ENCODE results near the gene FRMPD2.

FRMPD2 gene

GRCh38 chr10:48274636-48275035, at the start of gene FRMPD2:
Gene FRMPD2, minus strand, starts transcription at chr10:48274696. Its CDS starts 129 bp downstream, at chr10:48274567.
- DNase-seq: no peak

- DNase-seq: no peak
Measured at GRCh38 chr10:48322017-48322416, 47.5 kb upstream of the FRMPD2 start.

- DNase-seq: no peak
Measured at GRCh38 chr10:48317321-48317990, 43.0 kb upstream of the FRMPD2 start.

DNA sequence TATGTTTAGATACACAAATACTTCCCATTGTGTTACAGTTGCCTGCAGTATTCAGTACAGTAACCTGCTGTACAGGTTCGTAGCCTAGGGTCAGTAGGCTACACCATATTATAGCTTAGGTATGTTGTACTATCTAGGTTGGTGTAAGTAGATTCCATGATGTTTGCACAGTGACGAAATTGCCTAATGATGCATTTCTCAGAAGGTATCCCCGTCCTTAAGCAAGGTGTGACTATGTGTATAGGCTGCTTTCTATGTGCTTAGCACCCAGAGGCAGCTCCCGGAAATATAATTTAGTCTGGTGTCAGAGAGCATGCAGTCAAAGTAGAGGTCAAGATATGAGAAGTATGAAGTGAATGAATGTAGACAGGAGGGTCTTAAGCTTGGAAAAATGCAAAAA, 41.7 kb upstream of the FRMPD2 start:
- DNase-seq: no peak

DNA sequence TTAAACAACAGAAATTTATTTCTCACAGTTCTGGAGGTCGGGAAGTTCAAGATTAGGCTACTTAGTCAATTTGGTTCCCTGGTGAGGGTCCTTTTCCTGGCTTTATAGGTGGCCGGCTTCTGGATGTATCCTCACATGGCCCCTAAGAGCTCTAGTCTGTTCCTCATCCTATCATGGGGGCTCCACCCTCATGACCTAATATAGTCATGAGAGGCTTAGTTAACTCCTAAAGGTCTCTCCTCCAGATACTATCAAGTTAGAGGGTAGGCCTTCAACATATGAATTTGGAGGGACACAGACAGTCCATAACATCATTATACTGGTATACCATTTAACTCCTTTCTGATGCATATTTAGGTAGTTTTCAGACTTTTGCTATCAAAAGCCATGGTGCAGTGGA, 39.6 kb upstream of the FRMPD2 start:
- no peak for DNase-seq

- no peak for DNase-seq
Measured at GRCh38 chr10:48309711-48310226, 35.3 kb upstream of the FRMPD2 start.

GRCh38 chr10:48307711-48308018, 33.2 kb upstream of the FRMPD2 start:
- DNase-seq: no peak

GRCh38 chr10:48306870-48307710, 32.6 kb upstream of the FRMPD2 start:
- DNase-seq: peak; percentile 35 to 39

GRCh38 chr10:48306265-48306869, 31.9 kb upstream of the FRMPD2 start, which contains the start of gene MAPK8:
Gene MAPK8, plus strand, starts transcription at chr10:48306677. Its CDS starts 94,984 bp downstream, at chr10:48401661.
- peak; percentile 88 to 91 for DNase-seq

GRCh38 chr10:48305905-48306264, 31.4 kb upstream of the FRMPD2 start:
- DNase-seq: no peak

GRCh38 chr10:48302515-48303476, 28.3 kb upstream of the FRMPD2 start:
- no peak for DNase-seq

GRCh38 chr10:48300556-48300955, 26.1 kb upstream of the FRMPD2 start:
- DNase-seq: no peak

DNA sequence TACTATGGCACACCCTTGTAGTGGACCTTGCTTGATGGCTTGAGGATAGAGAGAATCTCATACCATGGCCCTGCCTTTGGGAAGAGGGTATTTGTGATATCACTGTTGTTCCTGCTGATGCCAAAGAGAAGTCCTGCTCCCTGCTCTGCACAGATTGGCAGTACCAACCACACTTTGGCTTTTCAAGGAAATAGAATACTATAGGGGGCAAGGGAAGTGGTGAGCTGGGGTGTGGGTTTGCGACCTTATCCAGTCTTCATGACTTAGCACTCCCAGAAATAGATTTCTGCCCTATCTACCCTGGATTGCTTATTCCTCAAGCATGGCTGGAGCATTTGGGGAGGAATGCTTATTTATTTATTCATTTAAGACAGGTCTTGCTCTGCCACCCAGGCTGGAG, 25.2 kb upstream of the FRMPD2 start:
- no peak for DNase-seq

- DNase-seq: no peak
Measured at GRCh38 chr10:48299066-48299465, 24.6 kb upstream of the FRMPD2 start.

GRCh38 chr10:48296576-48297098, 22.1 kb upstream of the FRMPD2 start:
- no peak for DNase-seq

DNA sequence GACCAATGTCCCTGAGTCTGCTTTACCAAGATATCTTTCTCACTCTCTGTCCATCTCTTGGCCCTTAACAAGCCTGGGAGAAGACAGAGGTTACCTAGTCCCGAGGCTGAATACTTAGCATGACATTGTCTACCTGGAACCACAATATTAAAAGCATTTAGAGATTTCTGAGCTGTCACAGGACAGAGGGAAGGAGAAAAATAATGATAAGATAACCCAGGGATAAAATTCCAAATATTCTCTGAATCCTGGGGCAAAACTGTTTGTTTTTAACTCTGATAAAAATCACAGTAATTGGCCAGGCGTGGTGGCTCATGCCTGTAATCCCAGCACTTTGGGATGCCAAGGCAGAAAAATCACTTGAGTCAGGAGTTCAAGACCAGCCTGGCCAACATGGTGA, 19.9 kb upstream of the FRMPD2 start:
- no peak for DNase-seq

- no peak for DNase-seq
Measured at GRCh38 chr10:48292616-48293015, 18.1 kb upstream of the FRMPD2 start.

- no peak for DNase-seq
Measured at GRCh38 chr10:48291190-48291589, 16.7 kb upstream of the FRMPD2 start.

GRCh38 chr10:48290286-48290685, 15.8 kb upstream of the FRMPD2 start:
- no peak for DNase-seq

GRCh38 chr10:48289501-48290238, 15.2 kb upstream of the FRMPD2 start:
- DNase-seq: peak; percentile 27 to 65

DNA sequence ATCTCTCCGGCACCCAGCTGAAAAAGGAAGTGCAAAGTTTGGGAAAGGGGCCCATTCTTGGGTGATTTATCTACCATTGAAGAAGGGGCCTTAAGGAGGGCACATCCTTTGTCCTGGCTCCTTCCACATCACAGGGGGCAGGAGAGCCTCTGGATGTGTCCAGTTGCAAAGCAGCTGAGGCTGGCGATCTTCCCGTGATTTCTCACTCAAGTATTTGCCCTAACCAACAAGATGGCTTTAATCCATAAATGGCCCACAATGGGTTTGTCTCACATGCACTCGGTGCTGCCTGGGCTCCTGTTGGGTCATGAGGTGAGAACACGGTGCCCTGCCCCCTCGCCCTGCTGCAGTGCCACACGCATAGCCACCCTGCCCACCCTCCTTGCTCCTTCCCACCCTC, 14.2 kb upstream of the FRMPD2 start:
- DNase-seq: no peak

Data from inflammatory macrophage treated with lipopolysaccharide for 1 hour (primary cell).